SK-N-MC (cell line): ENCODE results near the gene MTCL1.

ENCODE experiments used
- DNase-seq: peaks from one replicate; pipeline ENCODE4 v3.0.0-alpha.2; 2011; ENCODE audit warnings: low read depth, low spot score
- H3K27ac ChIP-seq: fragments of 200-600 bp; sonication (generic); 2 replicates; pipeline ENCODE4 v1.5.1; 2016; ENCODE audit warnings: mixed run types
- H3K36me3 ChIP-seq: fragments of 200-600 bp; sonication (generic); 2 replicates; pipeline ENCODE4 v1.6.1; 2017; ENCODE audit warnings: antibody characterized with exemption, low read length, mixed read lengths; ENCODE audit not compliant: insufficient read depth
- H3K4me3 ChIP-seq: fragments of 200-600 bp; sonication (generic); 2 replicates; pipeline ENCODE4 v1.5.1; 2016
- H3K9ac ChIP-seq: fragments of 200-600 bp; sonication (generic); 2 replicates; pipeline ENCODE4 v1.8.0; 2017; ENCODE audit warnings: mixed run types, mixed read lengths; ENCODE audit not compliant: insufficient read length
- H3K9me3 ChIP-seq: fragments of 200-600 bp; sonication (generic); 2 replicates; pipeline ENCODE4 v1.6.1; 2017; ENCODE audit warnings: low read depth, mild to moderate bottlenecking, antibody characterized with exemption, low read length, moderate library complexity, mixed read lengths
- EZH2 ChIP-seq: fragments of 200-600 bp; sonication (generic); IDR thresholded peaks from one replicate; pipeline ENCODE4 v1.6.1; 2017; ENCODE audit warnings: antibody characterized with exemption
- FOXP2 ChIP-seq: optimal IDR thresholded peaks from 2 replicates; pipeline ENCODE3; 2011; ENCODE audit warnings: mild to moderate bottlenecking, moderate library complexity; ENCODE audit not compliant: insufficient read depth; ENCODE audit errors: extremely low read length, control extremely low read depth
- POLR2AphosphoS5 ChIP-seq: IDR thresholded peaks from 2 replicates; pipeline ENCODE4 v1.6.1; 2012; ENCODE audit warnings: mild to moderate bottlenecking, low read depth, low read length, borderline replicate concordance

MTCL1 gene

DNA sequence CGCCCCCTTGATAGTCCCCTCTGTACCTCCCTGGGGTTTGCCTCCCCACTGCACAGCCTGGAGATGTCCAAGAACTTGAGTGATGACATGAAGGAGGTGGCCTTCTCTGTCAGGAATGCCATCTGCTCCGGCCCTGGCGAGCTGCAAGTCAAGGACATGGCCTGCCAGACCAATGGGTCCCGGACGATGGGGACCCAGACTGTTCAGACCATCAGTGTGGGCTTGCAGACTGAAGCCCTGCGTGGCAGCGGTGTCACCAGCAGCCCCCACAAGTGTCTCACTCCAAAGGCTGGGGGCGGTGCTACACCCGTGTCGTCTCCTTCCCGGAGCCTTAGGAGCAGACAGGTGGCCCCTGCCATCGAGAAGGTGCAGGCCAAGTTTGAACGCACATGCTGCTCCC lies 119.9 kb downstream of the MTCL1 start:
- Histone ChIP-seq H3K27ac (no peak overlapping the region), H3K36me3 (no peaks in the 10 kb centered on the region), H3K4me3 (no peak overlapping the region), H3K9me3 (no peaks in the 10 kb centered on the region), H3K9ac (no peak overlapping the region)
- DNase-seq = no peak
- TF ChIP-seq FOXP2 (no peak), EZH2 (no peak), POLR2AphosphoS5 (no peak)

DNA sequence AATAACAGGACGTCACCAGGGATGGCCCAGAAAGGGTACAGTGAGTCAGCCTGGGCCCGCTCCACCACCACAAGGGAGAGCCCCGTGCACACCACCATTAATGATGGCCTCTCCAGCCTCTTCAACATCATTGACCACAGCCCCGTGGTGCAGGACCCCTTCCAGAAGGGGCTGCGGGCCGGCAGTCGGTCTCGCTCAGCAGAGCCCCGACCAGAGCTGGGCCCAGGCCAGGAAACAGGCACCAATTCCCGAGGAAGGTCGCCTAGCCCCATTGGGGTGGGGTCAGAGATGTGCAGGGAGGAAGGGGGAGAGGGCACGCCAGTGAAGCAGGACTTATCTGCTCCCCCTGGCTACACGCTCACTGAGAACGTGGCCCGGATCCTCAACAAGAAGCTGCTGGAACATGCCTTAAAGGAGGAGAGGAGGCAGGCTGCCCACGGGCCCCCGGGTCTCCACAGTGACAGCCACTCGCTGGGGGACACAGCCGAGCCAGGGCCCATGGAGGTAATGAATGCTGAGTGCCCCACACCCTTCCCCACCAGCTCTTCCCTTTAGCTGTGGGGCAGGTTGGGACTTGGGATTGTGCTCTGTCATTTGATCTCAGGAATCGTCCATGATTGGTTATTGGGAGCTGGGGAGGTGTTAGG lies 120.5 kb downstream of the MTCL1 start:
- no peak for DNase-seq
- Histone ChIP-seq H3K36me3 (no peaks in the 10 kb centered on the region), H3K9ac (no peak overlapping the region), H3K27ac (no peak overlapping the region), H3K9me3 (no peaks in the 10 kb centered on the region), H3K4me3 (no peak overlapping the region)
- TF ChIP-seq FOXP2 = no peak
- TF ChIP-seq EZH2 = no peak
- TF ChIP-seq POLR2AphosphoS5 = no peak

DNA sequence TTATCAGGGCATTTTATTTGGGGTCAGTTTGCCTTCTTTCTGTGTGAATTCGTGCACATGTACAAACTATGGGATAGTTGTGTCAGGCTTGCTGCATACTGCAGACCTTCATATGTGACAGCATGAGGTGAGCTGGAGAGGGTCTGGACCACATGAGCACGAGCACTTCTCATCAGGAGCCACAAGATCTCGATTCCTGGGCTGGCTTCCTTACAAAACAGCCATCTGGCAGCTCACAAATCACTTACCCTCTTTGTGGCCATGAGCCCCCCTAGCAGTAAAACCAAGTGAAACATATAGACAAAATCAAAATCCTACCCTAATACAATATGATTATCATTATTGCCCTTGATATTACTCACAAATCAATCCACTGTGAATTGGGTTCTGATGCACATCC lies 121.2 kb downstream of the MTCL1 start:
- no peak for DNase-seq
- Histone ChIP-seq H3K27ac (no peak overlapping the region), H3K36me3 (no peaks in the 10 kb centered on the region), H3K9ac (no peak overlapping the region), H3K9me3 (no peaks in the 10 kb centered on the region), H3K4me3 (no peak overlapping the region)
- TF ChIP-seq POLR2AphosphoS5 (no peak), EZH2 (no peak), FOXP2 (no peak)

DNA sequence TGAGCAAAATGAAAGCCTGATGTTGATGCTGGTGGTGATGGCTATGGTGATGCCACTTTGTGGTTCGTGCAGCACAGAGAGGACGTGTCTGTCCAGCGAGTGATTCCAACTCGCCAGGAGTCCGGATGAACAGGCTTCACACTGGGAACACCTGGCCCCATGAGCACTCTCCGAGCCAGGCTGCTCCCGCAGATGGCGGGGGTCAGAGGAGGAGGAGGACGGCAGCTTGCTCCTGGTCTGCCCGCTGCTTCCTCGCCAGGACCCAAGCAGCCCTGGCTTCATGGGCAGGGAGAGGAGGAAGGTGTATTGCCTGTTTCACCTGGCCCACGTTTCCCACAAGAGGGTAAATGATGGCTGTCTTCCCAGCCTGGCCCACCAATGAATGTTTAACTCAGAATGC lies 121.6 kb downstream of the MTCL1 start:
- no peak for DNase-seq
- Histone ChIP-seq H3K27ac (no peak overlapping the region), H3K9ac (no peak overlapping the region), H3K9me3 (no peaks in the 10 kb centered on the region), H3K4me3 (no peak overlapping the region), H3K36me3 (no peaks in the 10 kb centered on the region)
- TF ChIP-seq EZH2 (no peak), FOXP2 (no peak), POLR2AphosphoS5 (no peak)

DNA sequence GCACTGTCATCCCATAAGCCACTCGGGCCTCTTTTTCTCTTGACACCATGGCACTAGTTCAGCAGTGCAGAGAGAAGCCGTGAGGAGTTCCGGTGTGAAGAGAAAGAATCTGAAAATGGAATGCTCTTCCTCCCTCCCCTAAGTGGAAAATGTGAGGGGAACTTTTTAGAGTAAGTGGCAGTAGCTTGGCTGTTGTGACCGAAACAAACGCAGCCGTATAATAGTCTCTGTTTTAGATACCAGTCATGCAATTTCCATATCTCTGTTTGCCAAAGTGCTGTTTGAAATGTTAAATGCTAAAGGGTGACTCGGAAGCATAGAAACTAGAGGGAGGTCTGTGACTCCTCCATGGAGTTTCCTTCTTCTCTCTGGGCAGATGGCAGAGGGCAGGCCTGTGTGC lies 122.9 kb downstream of the MTCL1 start:
- TF ChIP-seq EZH2 (no peak), POLR2AphosphoS5 (no peak), FOXP2 (no peak)
- H3K27ac ChIP-seq = no peak overlapping the region
- no peaks in the 10 kb centered on the region for H3K9me3 ChIP-seq
- no peaks in the 10 kb centered on the region for H3K36me3 ChIP-seq
- H3K4me3 ChIP-seq = no peak overlapping the region
- H3K9ac ChIP-seq = no peak overlapping the region
- DNase-seq = no peak

DNA sequence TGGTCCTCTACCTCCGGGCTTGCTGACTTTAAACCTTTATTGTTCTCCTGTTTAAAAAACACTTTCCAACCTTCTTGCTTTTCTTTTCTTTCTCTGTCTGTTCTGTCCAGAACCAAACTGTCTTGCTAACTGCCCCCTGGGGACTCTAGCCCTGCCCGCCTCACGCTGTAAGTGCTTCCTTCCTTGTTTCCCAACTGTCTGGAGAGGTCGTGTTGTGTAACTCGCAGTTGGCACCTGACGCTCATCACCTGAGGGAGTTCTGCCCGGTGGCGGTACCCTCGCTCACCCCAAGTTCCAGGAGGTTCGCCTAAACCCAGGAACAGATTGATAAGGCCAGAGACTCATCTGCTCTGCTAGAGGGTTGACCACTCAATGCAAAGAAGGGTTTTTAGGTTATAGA lies 123.4 kb downstream of the MTCL1 start:
- H3K4me3 ChIP-seq = no peak overlapping the region
- H3K36me3 ChIP-seq = no peaks in the 10 kb centered on the region
- no peak for TF ChIP-seq EZH2
- TF ChIP-seq FOXP2 = no peak
- TF ChIP-seq POLR2AphosphoS5 = no peak
- H3K9ac ChIP-seq = no peak overlapping the region
- no peak overlapping the region for H3K27ac ChIP-seq
- no peaks in the 10 kb centered on the region for H3K9me3 ChIP-seq
- DNase-seq = no peak

DNA sequence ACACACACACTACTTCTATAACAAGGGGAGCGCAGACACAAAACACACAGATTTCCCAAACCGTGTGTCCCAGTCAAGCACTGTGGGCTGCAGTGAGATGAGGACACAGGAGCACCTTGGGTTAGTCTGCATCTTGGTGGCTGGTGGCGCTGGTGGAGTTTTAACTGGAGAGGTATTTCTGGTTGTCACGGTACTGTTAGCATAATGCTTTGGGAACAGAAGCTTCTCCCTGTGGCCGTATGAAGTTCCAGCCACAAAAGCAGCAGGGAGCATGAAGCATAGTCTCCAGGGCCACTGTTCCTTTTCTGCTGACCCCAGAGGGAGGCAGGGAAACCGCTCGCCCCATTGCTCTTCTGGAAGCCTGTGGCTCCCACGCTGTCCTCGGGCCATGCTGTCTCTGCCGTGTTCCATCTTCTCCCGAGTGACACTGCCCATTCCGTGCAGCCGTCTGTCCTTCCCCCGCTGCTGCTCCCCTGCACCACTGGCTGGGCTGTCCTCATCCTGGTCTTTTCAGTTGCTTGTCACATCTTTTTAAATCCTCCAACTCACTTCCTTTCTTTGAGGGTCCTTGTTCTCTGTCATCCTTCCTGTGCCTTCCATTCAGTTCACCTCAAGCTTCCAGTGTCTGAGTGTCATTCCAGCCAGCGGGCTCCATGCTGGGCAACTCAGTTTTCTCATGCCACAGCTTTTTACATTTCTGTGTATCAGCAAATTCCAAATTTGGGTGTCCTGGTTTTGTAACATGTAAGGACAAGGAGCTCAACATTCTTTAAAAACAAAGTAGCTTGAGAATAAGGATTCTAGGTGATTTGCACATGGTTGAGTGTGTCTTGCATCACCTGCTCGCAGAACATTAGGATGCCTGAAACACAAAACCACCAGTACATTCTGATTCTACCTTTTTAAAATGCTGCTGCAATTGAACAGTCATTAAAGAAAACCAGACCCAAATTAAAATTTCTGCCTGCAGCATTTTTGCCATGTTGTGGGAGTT lies 125.0 kb downstream of the MTCL1 start:
- no peak overlapping the region for H3K9ac ChIP-seq
- no peak for TF ChIP-seq POLR2AphosphoS5
- TF ChIP-seq FOXP2 = no peak
- TF ChIP-seq EZH2 = no peak
- H3K9me3 ChIP-seq = no peaks in the 10 kb centered on the region
- no peak overlapping the region for H3K4me3 ChIP-seq
- H3K27ac ChIP-seq = no peak overlapping the region
- H3K36me3 ChIP-seq = no peaks in the 10 kb centered on the region
- no peak for DNase-seq

DNA sequence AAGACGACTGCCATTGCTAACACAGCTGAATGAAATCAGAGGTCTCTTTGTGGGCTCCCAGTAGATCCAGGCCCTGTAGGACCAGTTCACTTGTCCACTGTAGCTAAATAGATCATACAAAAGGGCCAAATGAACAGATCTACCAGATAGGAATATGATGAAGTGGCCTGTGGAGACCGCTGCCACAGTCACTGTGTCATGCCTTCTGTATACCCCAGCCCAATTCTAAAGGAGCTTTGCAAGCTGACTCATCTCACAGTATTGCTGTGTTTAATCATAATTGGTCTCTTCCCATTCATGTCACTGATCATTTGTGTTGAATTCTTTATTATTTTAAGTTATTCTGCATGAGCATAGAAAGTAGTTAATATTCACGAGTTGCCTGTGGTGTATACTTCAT lies 125.8 kb downstream of the MTCL1 start:
- TF ChIP-seq FOXP2 (no peak), EZH2 (no peak), POLR2AphosphoS5 (no peak)
- no peak overlapping the region for H3K4me3 ChIP-seq
- no peak for DNase-seq

More for the DNA sequence above, 125.8 kb downstream of the MTCL1 start:
- Histone ChIP-seq H3K27ac (no peak overlapping the region), H3K9me3 (no peaks in the 10 kb centered on the region), H3K9ac (no peak overlapping the region), H3K36me3 (no peaks in the 10 kb centered on the region)
